ENCODE measurements around the gene NOL9.

NOL9 gene

GRCh38 chr1:6521536-6521935 lies 32.8 kb downstream of the NOL9 start:
- DNase-seq (ENCODE audit: low read depth) = no peak

GRCh38 chr1:6519935-6520671 lies 34.2 kb downstream of the NOL9 start:
- peak; percentile 28 for DNase-seq (ENCODE audit: low read depth)

- DNase-seq (ENCODE audit: low read depth) = no peak
Observed at GRCh38 chr1:6519491-6519934, 34.8 kb downstream of the NOL9 start.

GRCh38 chr1:6517435-6517851 lies 36.9 kb downstream of the NOL9 start:
- no peak for DNase-seq (ENCODE audit: low read depth)

GRCh38 chr1:6515771-6516170 lies 38.5 kb downstream of the NOL9 start:
- DNase-seq (ENCODE audit: low read depth) = no peak

- no peak for DNase-seq (ENCODE audit: low read depth)
Observed at GRCh38 chr1:6513320-6513801, 41.0 kb downstream of the NOL9 start.

- DNase-seq (ENCODE audit: low read depth) = no peak
Observed at GRCh38 chr1:6512908-6513280, 41.4 kb downstream of the NOL9 start.

GRCh38 chr1:6512245-6512907 lies 41.9 kb downstream of the NOL9 start:
- no peak for DNase-seq (ENCODE audit: low read depth)

GRCh38 chr1:6511561-6512244 lies 42.6 kb downstream of the NOL9 start:
- DNase-seq (ENCODE audit: low read depth) = no peak

GRCh38 chr1:6511056-6511455 lies 43.3 kb downstream of the NOL9 start:
- DNase-seq (ENCODE audit: low read depth) = no peak

GRCh38 chr1:6510493-6510892 lies 43.8 kb downstream of the NOL9 start:
- DNase-seq (ENCODE audit: low read depth) = no peak

- no peak for DNase-seq (ENCODE audit: low read depth)
Observed at GRCh38 chr1:6509919-6510291, 44.4 kb downstream of the NOL9 start.

- no peak for DNase-seq (ENCODE audit: low read depth)
Observed at GRCh38 chr1:6509220-6509918, 44.9 kb downstream of the NOL9 start.

- no peak for DNase-seq (ENCODE audit: low read depth)
Observed at GRCh38 chr1:6508816-6509189, 45.5 kb downstream of the NOL9 start.

GRCh38 chr1:6508154-6508815 lies 46.0 kb downstream of the NOL9 start:
- no peak for DNase-seq (ENCODE audit: low read depth)

- DNase-seq (ENCODE audit: low read depth) = no peak
Observed at GRCh38 chr1:6507461-6507911, 46.8 kb downstream of the NOL9 start.

- DNase-seq (ENCODE audit: low read depth) = no peak
Observed at GRCh38 chr1:6507037-6507428, 47.3 kb downstream of the NOL9 start.

GRCh38 chr1:6506210-6507036 lies 47.9 kb downstream of the NOL9 start:
- DNase-seq (ENCODE audit: low read depth) = no peak

- DNase-seq (ENCODE audit: low read depth) = no peak
Observed at GRCh38 chr1:6505367-6506209, 48.7 kb downstream of the NOL9 start.

GRCh38 chr1:6504887-6505286 lies 49.4 kb downstream of the NOL9 start:
- no peak for DNase-seq (ENCODE audit: low read depth)
